Neural progenitor cell (in vitro differentiated cells): ENCODE results near the gene SRSF1. TPM values are rescaled to one million over a fixed set of nuclear protein-coding genes. Genes with fewer than 3 reads are reported as not detected.
A peak's percentile ranks its signal among the peaks of the same experiment; 100 is the strongest.

Experiments used
- DNase-seq: peaks from one replicate; pipeline ENCODE4 v3.0.0-alpha.2; 2016; ENCODE audit warnings: low spot score
- H2AFZ ChIP-seq: fragments of 200-600 bp; sonication (generic); replicated peaks from 2 replicates; pipeline ENCODE4 v1.6.1; 2016; ENCODE audit warnings: antibody characterized with exemption
- H3F3A ChIP-seq: fragments of 200-600 bp; sonication (generic); 2 replicates; pipeline ENCODE4 v1.6.1; 2016; ENCODE audit warnings: antibody characterized with exemption, low read depth
- H3K27ac ChIP-seq: fragments of 200-600 bp; sonication (generic); 2 replicates; pipeline ENCODE4 v1.5.1; 2016; ENCODE audit warnings: mild to moderate bottlenecking
- H3K27me3 ChIP-seq: fragments of 200-600 bp; sonication (generic); 2 replicates; pipeline ENCODE4 v1.6.1; 2016; ENCODE audit warnings: mild to moderate bottlenecking, moderate library complexity
- H3K36me3 ChIP-seq: fragments of 200-600 bp; sonication (generic); 2 replicates; pipeline ENCODE4 v1.5.1; 2016
- H3K4me1 ChIP-seq: fragments of 200-600 bp; sonication (generic); 2 replicates; pipeline ENCODE4 v1.6.1; 2016; ENCODE audit warnings: mixed run types
- H3K4me2 ChIP-seq: fragments of 200-600 bp; sonication (generic); 2 replicates; pipeline ENCODE4 v1.6.1; 2016
- H3K4me3 ChIP-seq: fragments of 200-600 bp; sonication (generic); 2 replicates; pipeline ENCODE4 v1.5.1; 2016
- H3K79me2 ChIP-seq: fragments of 200-600 bp; sonication (generic); 2 replicates; pipeline ENCODE4 v1.6.1; 2016; ENCODE audit warnings: low read depth
- H3K9ac ChIP-seq: fragments of 200-600 bp; sonication (generic); 2 replicates; pipeline ENCODE4 v1.6.1; 2016
- H3K9me3 ChIP-seq: fragments of 200-600 bp; sonication (generic); 2 replicates; pipeline ENCODE4 v1.5.1; 2016; ENCODE audit warnings: low read depth
- H4K20me1 ChIP-seq: fragments of 200-600 bp; sonication (generic); 2 replicates; pipeline ENCODE4 v1.6.1; 2016; ENCODE audit warnings: low read depth
- H3K27ac Mint-ChIP-seq: 3 replicates; pipeline ENCODE4 v1.8.0; 2021; ENCODE audit warnings: mixed read lengths
- H3K27me3 Mint-ChIP-seq: 2 replicates; pipeline ENCODE4 v1.8.0; 2022; ENCODE audit warnings: low read depth, mild to moderate bottlenecking, inconsistent platforms, moderate library complexity, mixed read lengths; ENCODE audit not compliant: insufficient read depth
- H3K36me3 Mint-ChIP-seq: 3 replicates; pipeline ENCODE4 v1.8.0; 2021; ENCODE audit warnings: mixed read lengths
- H3K4me1 Mint-ChIP-seq: 3 replicates; pipeline ENCODE4 v1.8.0; 2021; ENCODE audit warnings: mixed read lengths
- H3K4me3 Mint-ChIP-seq: 3 replicates; pipeline ENCODE4 v1.8.0; 2021; ENCODE audit warnings: mild to moderate bottlenecking, moderate library complexity, mixed read lengths
- H3K9me3 Mint-ChIP-seq: 3 replicates; pipeline ENCODE4 v1.8.0; 2020; ENCODE audit warnings: mixed read lengths
- CTCF ChIP-seq: fragments of 200-600 bp; sonication (generic); IDR thresholded peaks from 2 replicates; pipeline ENCODE4 v1.5.1; 2017; ENCODE audit warnings: antibody characterized with exemption, mild to moderate bottlenecking
- EZH2 ChIP-seq: fragments of 200-600 bp; sonication (generic); IDR thresholded peaks from 2 replicates; pipeline ENCODE4 v1.6.1; 2017; ENCODE audit warnings: antibody characterized with exemption, mild to moderate bottlenecking, moderate library complexity
- EZH2phosphoT487 ChIP-seq: fragments of 200-600 bp; sonication (generic); IDR thresholded peaks from 2 replicates; pipeline ENCODE4 v1.6.1; 2017; ENCODE audit warnings: antibody characterized with exemption
- small RNA-seq: library from RNA; depleted of rRNA; stranded (forward); fragments of <200 nt; gene quantifications from one replicate; pipeline ENCODE3, GENCODE V24; 2015
- total RNA-seq: library from RNA; depleted of rRNA; stranded (reverse); fragments of >200 nt; gene quantifications from 2 replicates; pipeline ENCODE4 v1.2.3, GENCODE V29; 2015; ENCODE audit warnings: low replicate concordance

The SRSF1 gene
- total RNA-seq, 1 donor from 2014 or later = 556 TPM

DNA sequence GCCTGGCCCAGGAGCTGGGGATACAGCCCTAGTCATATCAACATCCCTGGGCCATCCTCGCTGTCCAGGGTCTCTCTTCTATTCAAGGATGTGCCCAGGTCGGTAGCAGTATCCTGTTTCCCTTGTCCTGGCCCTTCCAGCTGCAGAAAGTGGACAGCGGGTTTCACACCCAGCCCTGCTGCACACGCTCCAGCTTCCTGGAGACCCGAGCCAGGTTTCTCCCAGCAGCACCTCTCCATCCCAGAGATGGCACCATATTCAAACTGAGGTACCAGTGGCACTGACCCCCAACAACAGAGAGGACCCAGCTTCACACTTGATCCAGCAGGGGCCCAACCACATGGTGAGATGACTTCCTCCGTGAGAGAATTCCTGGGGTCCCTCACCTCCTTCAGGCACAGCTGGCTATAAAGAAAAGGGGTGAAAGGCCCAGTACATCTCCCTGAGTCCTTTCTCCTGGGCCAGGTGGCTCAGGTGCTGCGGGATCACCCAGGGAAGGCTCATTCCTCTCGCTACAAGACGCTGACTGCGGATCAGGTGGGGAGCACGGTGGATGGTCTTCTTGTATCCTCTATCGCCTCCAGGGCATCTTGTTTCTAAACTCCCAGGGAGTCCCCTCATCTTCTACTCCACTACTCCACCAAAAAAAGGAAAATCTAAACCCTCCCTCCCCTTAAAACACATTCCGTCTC, 53.2 kb downstream of the SRSF1 start:
- Mint-ChIP-seq H3K27ac (peak overlapping the region; percentile 96), H3K27me3 (peaks cover 10% of the 10 kb centered on the region), H3K36me3 (peaks cover 11% of the 10 kb centered on the region), H3K4me3 (peak overlapping the region; percentile 90), H3K4me1 (peaks cover 66% of the 10 kb centered on the region), H3K9me3 (no peaks in the 10 kb centered on the region)
- Histone ChIP-seq H3K4me1 (peaks cover 12% of the 10 kb centered on the region), H3K4me2 (peak overlapping the region; percentile 87), H3K27me3 (peaks cover 41% of the 10 kb centered on the region), H3K9me3 (no peaks in the 10 kb centered on the region), H2AFZ (no peak overlapping the region), H3K27ac (no peak overlapping the region), H3K79me2 (no peaks in the 10 kb centered on the region), H3F3A (peaks cover 18% of the 10 kb centered on the region), H3K36me3 (no peaks in the 10 kb centered on the region), H3K4me3 (peak overlapping the region; percentile 85), H3K9ac (no peak overlapping the region), H4K20me1 (no peaks in the 10 kb centered on the region)
- TF ChIP-seq EZH2phosphoT487 (no peak), EZH2 (no peak), CTCF (no peak)
- no peak for DNase-seq

Small RNA genes within 50 kb of the gene (small RNA-seq; reads per million reads assigned to genes)
- not detected for gene AC015813.4

Other genes starting within 250 kb of the SRSF1 start
- 16.4 and 33.3 TPM in 2 replicates for gene MRPS23, start 157.2 kb downstream of the SRSF1 start, total RNA-seq
- 8.8 and 14.7 TPM in 2 replicates for gene CUEDC1, start 51.8 kb downstream of the SRSF1 start, total RNA-seq
- gene VEZF1, start 19.0 kb downstream of the SRSF1 start, total RNA-seq = 90.4 and 103 TPM in 2 replicates
- 46.8 and 52.6 TPM in 2 replicates for gene DYNLL2, start 76.2 kb upstream of the SRSF1 start, total RNA-seq
- 0.13 and 0.37 TPM in 2 replicates for gene OR4D1, start 141.1 kb upstream of the SRSF1 start, total RNA-seq
- gene OR4D2, start 159.7 kb upstream of the SRSF1 start, total RNA-seq = not detected in 2 replicates
- gene EPX, start 185.5 kb upstream of the SRSF1 start, total RNA-seq = not detected in 2 replicates
- gene MKS1, start 212.0 kb upstream of the SRSF1 start, total RNA-seq = 25.8 and 30.0 TPM in 2 replicates
- gene LPO, start 231.3 kb upstream of the SRSF1 start, total RNA-seq = not detected in 2 replicates